ENCODE measurements around the gene SCYGR4. TPM values are rescaled to one million over a fixed set of nuclear protein-coding genes. Genes with fewer than 3 reads are reported as not detected.
A peak's percentile ranks its signal among the peaks of the same experiment; 100 is the strongest.

SCYGR4 gene
- total RNA-seq, 1 donor from 2014 or later = not detected

DNA sequence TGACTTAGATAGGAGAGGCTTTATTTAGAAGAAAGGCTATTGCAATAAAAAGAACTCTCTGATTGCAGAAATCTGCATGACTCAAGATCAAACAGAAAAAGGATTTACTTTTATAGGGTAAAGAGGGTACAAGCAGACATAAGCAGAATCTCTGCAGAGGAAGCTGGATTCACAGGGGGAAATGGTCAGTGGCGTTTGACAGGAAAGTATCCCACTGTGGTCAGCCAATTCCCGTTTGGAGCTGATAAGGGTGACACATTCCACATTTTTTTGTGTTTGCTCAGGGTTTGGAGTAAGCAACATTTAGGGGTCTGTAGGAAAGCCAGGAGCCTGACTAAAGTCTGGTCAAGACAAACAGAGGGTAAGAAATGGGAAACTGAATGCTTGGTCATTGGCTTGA is 25.4 kb downstream of the SCYGR4 start:
- no peak overlapping the region for H3K4me3 ChIP-seq (ENCODE audit: low read depth, low read length)
- no peak for DNase-seq (ENCODE audit: low read depth)
- TF ChIP-seq, protein P1, sequence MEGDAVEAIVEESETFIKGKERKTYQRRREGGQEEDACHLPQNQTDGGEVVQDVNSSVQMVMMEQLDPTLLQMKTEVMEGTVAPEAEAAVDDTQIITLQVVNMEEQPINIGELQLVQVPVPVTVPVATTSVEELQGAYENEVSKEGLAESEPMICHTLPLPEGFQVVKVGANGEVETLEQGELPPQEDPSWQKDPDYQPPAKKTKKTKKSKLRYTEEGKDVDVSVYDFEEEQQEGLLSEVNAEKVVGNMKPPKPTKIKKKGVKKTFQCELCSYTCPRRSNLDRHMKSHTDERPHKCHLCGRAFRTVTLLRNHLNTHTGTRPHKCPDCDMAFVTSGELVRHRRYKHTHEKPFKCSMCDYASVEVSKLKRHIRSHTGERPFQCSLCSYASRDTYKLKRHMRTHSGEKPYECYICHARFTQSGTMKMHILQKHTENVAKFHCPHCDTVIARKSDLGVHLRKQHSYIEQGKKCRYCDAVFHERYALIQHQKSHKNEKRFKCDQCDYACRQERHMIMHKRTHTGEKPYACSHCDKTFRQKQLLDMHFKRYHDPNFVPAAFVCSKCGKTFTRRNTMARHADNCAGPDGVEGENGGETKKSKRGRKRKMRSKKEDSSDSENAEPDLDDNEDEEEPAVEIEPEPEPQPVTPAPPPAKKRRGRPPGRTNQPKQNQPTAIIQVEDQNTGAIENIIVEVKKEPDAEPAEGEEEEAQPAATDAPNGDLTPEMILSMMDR (conservative IDR thresholded peaks at IDR 0.05; ENCODE audit: low read depth, low read length) = no peak

GRCh38 chr2:227643990-227644551 is 26.8 kb downstream of the SCYGR4 start:
- DNase-seq (ENCODE audit: low read depth) = no peak
- no peak overlapping the region for H3K4me3 ChIP-seq (ENCODE audit: low read depth, low read length)
- TF ChIP-seq, protein P1 (conservative IDR thresholded peaks at IDR 0.05; ENCODE audit: low read depth, low read length) = no peak

DNA sequence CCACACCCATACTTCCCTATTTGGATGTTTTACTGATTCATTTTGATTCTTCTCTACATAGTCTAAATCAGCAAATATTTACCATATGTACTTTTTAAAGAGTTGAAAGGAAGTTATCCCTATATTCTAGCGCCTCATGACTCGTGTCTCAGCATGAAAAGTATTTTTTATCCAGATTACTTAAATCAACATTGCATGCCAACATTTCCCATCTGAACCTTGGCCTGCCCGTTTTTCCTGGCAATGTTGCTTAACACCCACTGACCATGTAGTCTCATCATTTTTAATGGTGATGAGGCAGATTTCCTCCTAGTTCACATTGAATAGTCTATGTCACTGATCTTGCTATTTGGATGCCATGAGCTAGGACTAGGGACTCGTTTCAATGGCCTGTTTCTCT is 36.1 kb downstream of the SCYGR4 start:
- DNase-seq (ENCODE audit: low read depth) = peak; percentile 33

GRCh38 chr2:227654426-227654825 is 37.1 kb downstream of the SCYGR4 start:
- TF ChIP-seq, protein P1 (conservative IDR thresholded peaks at IDR 0.05; ENCODE audit: low read depth, low read length) = no peak
- no peak overlapping the region for H3K4me3 ChIP-seq (ENCODE audit: low read depth, low read length)
- no peak for DNase-seq (ENCODE audit: low read depth)

More for the DNA sequence above, 36.1 kb downstream of the SCYGR4 start:
- TF ChIP-seq, protein P1 (conservative IDR thresholded peaks at IDR 0.05; ENCODE audit: low read depth, low read length) = no peak
- H3K4me3 ChIP-seq (ENCODE audit: low read depth, low read length) = no peak overlapping the region

GRCh38 chr2:227655454-227655853 is 38.2 kb downstream of the SCYGR4 start:
- DNase-seq (ENCODE audit: low read depth) = peak; percentile 66
- TF ChIP-seq, protein P1 (conservative IDR thresholded peaks at IDR 0.05; ENCODE audit: low read depth, low read length) = no peak
- no peak overlapping the region for H3K4me3 ChIP-seq (ENCODE audit: low read depth, low read length)

- no peak overlapping the region for H3K4me3 ChIP-seq (ENCODE audit: low read depth, low read length)
- TF ChIP-seq, protein P1 (conservative IDR thresholded peaks at IDR 0.05; ENCODE audit: low read depth, low read length) = no peak
- no peak for DNase-seq (ENCODE audit: low read depth)
These were observed 40.0 kb downstream of the SCYGR4 start for GRCh38 chr2:227657199-227657845.

Measured in epithelial cell of proximal tubule (primary cell).